Stomach (tissue), 4 donors: Measurements from ENCODE around the gene NPDC1.

Source experiments
- CTCF ChIP-seq, 7 experiments: fragments of 450-650 bp in 4 of 7; fragments of 200-600 bp in 3 of 7; sonication (generic) in 3 of 7; IDR thresholded peaks; one replicate each; pipeline ENCODE4 v1.5.1; 2016 to 2019; ENCODE audit warnings: antibody characterized with exemption in 7 of 7, control low read depth in 2 of 7, mild to moderate bottlenecking in 1 of 7
- EP300 ChIP-seq: sonication (generic); formaldehyde crosslinking; IDR thresholded peaks from one replicate; pipeline ENCODE4 v1.6.1; 2017; ENCODE audit warnings: antibody characterized with exemption
- POLR2A ChIP-seq, 4 donors: fragments of 450-650 bp; IDR thresholded peaks; one replicate each; pipeline ENCODE4 v1.6.1; 2016; ENCODE audit warnings: antibody characterized with exemption in 4 of 4, control low read depth in 2 of 4, mild to moderate bottlenecking in 1 of 4, moderate library complexity in 1 of 4
- POLR2AphosphoS5 ChIP-seq, 3 donors: sonication (generic); formaldehyde crosslinking; IDR thresholded peaks; one replicate each; pipeline ENCODE4 v1.6.1; 2016; ENCODE audit warnings: antibody characterized with exemption in 3 of 3

- TF ChIP-seq POLR2AphosphoS5 (IDR thresholded peaks at IDR 0.05) (peak in 2 of 3 donors; percentile 62 to 64), CTCF (IDR thresholded peaks at IDR 0.05) (no peak), EP300 (no peak), POLR2A (IDR thresholded peaks at IDR 0.05) (no peak)
Measured at GRCh38 chr9:137077010-137077747, 31.2 kb upstream of the NPDC1 start, which contains the start of gene UAP1L1.
